ENCODE results near the gene RPUSD1.
A peak's percentile ranks its signal among the peaks of the same experiment; 100 is the strongest.
"Not testable (repeated sequence)": the region's sequence is repeated elsewhere in the genome, so short reads cannot be mapped to it uniquely, and the experiment has no call there.

Gene RPUSD1

DNA sequence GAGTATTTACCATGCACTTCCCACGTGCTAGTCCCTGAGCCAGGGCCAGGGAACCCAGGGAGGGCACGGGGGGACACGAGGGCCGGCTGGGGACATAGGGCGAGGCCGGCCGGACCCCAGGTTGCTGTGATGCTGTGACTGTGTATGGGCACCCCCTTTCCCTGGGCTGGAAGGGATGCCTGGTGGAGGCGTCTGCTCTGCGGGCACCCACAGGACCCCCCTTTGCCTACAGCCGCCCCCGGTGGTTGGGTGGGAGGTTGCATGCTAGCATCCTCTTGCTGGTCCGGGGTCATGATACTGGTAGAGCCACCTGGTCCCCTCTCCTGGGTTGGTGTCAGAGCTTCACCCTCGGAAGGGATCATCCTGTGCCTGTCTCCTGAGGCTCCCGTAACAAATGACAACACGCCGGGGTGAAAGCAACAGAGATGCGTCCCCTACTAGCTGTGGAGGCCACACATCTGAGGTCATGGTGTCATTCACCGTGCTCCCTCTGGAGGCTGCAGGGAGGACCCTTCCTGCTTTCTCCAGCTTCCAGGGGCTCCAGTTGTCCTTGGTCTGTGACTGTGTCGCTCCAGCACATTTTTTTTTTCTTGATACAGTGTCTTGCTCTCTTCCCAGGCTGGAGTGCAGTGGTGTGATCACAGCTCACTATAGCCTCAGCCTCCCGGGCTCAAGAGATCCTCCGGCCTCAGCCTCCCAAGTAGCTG lies 44.2 kb downstream of the RPUSD1 start:
- no peak overlapping the region for H3K27ac ChIP-seq
- TF ChIP-seq, protein P1, sequence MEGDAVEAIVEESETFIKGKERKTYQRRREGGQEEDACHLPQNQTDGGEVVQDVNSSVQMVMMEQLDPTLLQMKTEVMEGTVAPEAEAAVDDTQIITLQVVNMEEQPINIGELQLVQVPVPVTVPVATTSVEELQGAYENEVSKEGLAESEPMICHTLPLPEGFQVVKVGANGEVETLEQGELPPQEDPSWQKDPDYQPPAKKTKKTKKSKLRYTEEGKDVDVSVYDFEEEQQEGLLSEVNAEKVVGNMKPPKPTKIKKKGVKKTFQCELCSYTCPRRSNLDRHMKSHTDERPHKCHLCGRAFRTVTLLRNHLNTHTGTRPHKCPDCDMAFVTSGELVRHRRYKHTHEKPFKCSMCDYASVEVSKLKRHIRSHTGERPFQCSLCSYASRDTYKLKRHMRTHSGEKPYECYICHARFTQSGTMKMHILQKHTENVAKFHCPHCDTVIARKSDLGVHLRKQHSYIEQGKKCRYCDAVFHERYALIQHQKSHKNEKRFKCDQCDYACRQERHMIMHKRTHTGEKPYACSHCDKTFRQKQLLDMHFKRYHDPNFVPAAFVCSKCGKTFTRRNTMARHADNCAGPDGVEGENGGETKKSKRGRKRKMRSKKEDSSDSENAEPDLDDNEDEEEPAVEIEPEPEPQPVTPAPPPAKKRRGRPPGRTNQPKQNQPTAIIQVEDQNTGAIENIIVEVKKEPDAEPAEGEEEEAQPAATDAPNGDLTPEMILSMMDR (IDR thresholded peaks at IDR 0.05) = no peak
- H3K4me3 ChIP-seq = no peak overlapping the region
- DNase-seq (ENCODE audit: low spot score) = no peak

DNA sequence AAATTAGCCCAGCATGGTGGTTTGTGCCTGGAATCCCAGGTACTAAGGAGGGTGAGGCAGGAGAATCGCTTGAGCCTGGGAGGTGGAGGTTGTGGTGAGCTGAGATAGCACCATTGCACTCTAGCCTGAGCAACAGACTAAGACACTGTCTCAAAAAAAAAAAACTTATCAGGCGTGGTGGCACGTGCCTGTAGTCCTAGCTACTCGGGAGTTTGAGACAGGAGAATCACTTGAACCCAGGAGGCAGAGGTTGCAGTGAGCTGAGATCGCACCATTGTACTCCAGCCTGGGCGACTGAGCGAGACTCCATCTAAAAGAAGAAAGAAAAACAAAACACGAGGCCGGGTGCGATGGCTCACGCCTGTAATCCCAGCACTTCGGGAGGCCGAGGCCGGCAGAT lies 45.3 kb downstream of the RPUSD1 start:
- not testable (repeated sequence) for H3K4me3 ChIP-seq

DNA sequence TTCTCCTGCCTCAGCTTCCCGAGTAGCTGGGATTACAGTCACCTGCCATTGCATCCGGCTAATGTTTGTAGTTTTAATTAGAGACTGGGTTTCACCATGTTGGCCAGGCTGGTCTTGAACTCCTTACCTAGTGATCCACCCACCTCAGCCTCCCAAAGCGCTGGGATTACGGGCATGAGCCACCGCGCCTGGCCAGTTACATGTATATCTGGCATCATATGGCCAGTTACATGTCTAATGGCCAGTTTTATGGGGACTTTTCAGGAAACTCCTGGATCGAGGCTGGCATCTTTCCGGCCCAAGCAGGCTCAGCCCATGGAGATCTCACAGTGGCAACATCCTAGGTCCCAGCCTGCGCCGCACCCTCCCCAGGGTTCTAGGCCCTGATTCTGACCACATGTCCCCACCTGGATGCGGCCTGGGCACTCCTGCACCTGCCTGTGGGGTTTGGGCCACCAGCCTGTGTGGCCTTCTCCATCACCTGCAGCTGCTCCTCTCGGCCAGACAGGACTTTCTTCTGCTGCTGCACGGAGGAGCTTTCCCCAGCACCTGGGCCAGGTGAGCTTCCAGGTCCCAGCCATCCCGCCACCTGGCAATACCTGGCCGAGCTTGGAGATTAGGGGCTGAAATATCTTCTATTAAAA lies 46.1 kb downstream of the RPUSD1 start:
- H3K27ac ChIP-seq = no peak overlapping the region
- TF ChIP-seq, protein P1 (IDR thresholded peaks at IDR 0.05) = no peak
- no peak overlapping the region for H3K4me3 ChIP-seq
- no peak for DNase-seq (ENCODE audit: low spot score)

More for the DNA sequence above, 45.3 kb downstream of the RPUSD1 start:
- not testable (repeated sequence) for H3K27ac ChIP-seq; DNase-seq (ENCODE audit: low spot score)

DNA sequence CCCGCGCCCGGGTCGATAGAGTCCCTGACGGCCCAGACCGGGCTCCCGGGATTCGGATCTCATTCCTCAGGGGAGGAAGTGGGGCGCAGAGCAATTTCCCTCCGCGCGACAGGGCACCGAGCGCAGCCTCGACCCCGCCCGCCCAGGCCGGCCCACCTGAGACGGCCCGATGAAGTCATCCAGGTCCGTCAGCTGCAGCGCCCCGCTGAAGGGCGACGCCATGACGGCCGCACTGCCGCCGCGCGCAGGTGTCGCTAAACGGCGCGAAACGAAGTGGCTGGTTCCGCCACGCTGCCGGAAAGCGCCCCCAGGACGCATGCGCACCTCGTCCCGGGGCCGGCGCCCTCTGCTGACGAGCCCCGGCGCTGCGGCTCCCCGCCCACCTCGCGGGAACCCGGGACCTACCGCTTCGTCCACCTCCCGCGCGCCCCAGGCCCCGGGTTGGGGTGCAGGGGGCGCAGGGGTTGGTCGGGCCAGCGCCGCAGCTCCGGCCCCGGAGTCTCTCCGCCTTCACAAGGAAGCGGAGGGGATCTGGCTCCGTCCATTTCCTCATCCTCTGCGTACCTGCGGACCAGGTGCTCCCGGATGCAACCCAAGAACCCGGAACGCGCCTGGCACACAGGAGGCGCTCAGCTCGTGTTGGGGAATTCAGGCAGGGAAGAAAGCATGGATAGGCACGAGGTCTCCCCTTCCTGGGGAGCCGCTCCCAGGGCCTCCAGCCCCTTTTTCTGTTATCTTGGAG lies 47.2 kb downstream of the RPUSD1 start, which contains the start of gene CIAO3:
Gene CIAO3, minus strand, starts transcription at position 234 of the 742 bp plus-strand sequence. Its CDS starts 12 bp downstream, at position 222.
- TF ChIP-seq, protein P1 (IDR thresholded peaks at IDR 0.05) = peak; percentile 96
- peak; percentile 89 for DNase-seq (ENCODE audit: low spot score)
- Histone ChIP-seq H3K27ac (peak within 1 kb of the TSS; percentile 54 to 71), H3K4me3 (peak within 1 kb of the TSS; percentile 80)

DNA sequence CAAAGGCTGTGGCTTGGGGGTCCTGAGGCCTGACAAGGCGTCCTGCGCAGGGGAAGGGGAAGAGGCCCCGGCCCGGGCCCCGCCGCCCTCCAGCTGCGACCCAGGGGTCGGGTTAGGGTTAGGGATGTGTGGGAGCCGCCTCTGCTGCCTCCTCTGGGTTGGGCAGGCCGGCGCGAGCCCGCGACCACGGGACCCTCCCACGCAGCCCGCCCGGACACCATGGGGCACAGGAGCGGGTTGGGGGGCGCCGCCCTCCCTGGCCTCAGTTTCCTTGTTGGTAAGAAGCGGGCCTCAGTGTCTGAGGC lies 47.8 kb downstream of the RPUSD1 start:
- TF ChIP-seq, protein P1 (IDR thresholded peaks at IDR 0.05) = no peak
- H3K4me3 ChIP-seq = peak overlapping the region; percentile 80
- H3K27ac ChIP-seq = peak overlapping the region; percentile 54 to 71
- DNase-seq (ENCODE audit: low spot score) = no peak

DNA sequence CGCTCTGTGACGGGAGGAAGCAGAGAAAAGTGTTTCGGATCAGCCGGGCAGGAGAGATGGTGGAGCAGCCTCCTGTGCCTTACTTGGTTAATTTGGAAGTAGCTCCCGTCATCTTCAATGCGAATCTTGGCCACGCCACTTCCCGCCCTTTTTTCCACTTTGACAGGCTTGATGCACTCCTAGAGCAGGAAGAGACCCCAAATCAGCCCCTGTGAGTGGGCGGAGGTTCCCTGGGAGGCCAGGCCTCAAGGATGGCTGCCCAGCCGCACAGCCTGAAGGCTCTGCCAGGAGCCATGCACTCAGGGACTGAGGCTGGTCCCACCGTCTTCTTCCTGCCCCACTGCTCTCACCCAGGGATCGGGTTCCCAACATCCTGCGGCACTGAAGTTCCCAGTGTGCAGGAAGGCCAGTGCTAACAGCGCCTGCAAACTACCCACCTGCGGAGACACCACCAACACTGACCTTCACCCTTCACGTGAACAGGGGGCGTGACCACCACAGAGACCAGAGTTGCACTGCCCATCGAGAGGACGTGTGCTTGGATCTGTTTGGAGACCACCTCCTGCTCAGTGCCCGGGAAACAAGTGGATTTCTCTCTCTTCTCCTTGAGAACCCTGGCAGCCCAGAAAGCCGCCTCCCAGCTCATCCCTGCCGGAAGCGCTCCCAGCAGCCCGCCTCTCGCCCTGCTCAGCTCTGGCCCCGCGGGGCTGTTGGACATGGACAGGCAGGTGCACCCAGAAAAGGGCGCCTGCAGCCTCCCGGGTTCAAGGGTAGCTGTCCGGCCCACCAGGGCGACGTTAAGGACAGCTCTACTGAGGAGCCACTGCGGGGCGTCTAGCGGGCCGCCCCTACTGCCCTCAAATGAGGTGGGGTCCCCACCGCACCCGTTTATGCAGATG lies 48.4 kb downstream of the RPUSD1 start:
- TF ChIP-seq, protein P1 (IDR thresholded peaks at IDR 0.05) = no peak
- Histone ChIP-seq H3K27ac (peak overlapping the region in 1 of 2 donors; percentile 54), H3K4me3 (peak overlapping the region; percentile 80)
- DNase-seq (ENCODE audit: low spot score) = no peak
